GM12892 (cell line): ENCODE measurements around the gene GTF2F2.

Experiments used
- POLR2A ChIP-seq: IDR thresholded peaks from 2 replicates; pipeline ENCODE4 v1.6.1; 2011; ENCODE audit warnings: low read depth, low read length, control low read depth
- POLR2AphosphoS5 ChIP-seq: IDR thresholded peaks from 2 replicates; pipeline ENCODE4 v1.6.1; 2011; ENCODE audit warnings: low read depth, low read length, control low read depth

- no peak for TF ChIP-seq POLR2AphosphoS5
- no peak for TF ChIP-seq POLR2A
Observed at GRCh38 chr13:45231305-45231704, 111.0 kb downstream of the GTF2F2 start.
